Inferior parietal cortex (tissue), 1 donor: ENCODE results near the gene MALT1.
A peak's percentile ranks its signal among the peaks of the same experiment; 100 is the strongest.

Experiments
- DNase-seq: peaks from one replicate; pipeline ENCODE4 v3.0.0-alpha.2; 2016; ENCODE audit errors: extremely low spot score

MALT1 gene

DNA sequence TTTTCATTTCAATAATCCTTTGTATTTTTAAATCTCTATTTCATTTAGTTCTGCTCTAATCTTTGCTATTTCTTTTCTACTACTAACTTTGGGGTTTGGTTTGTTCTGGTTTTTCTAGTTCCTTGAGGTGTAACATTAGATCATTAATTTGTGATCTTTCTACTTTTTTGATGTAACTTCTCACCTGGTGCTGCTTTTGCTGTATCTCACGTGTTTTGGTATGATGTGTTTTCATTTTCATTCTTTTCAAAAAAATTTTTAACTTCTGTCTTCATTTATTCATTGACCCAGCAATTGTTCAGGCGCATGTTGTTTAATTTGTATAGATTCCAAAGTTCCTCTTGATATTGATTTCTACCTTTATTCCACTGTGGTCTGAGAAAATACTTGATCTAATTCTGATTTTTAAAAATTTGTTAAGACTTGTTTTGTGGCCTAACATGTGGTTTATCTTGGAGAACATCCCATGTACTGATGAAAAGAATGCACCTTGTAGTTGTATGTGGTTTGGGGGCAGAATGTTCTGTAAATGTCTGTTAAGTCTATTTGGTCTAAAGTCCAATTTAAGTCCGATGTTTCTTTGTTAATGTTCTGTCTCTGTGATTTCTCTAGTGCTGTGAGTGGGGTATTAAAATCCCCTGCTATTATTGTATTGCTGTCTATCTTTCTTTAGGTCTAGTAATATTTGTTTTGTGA, 17.3 kb upstream of the MALT1 start:
- no peak for DNase-seq

DNA sequence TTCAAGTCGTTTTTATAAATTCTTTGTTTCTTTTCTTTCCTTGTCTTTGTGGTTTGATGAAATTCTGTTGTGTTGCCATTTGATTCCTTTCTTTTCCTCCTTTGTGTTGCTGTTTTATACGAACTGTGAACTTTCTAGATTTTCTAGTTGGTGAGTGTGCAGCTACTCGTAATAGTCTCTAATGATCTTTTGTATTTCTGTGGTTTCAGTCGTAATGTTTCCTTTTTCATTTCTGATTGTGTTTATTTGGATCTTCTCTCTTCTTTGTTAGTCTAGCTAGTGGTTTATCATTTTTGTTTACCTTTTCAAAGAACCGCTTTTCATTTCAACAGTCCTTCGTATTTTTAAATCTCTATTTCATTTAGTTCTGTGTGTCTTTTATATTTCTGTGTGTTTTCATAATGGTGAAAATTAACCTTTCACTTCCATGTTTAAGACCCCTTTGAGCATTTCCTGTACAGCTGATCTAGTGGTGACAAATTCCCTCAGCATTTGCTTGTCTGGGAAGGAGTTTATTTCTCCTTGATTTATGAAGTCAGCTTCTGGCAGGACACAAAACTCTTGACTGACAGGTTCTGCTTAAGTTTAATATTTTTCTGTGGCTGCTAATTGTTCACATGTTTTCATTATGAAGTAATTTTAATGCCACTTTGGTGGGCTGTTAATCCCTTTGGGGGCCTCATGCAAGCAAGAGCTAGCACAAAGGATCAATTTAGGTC, 16.2 kb upstream of the MALT1 start:
- no peak for DNase-seq

DNA sequence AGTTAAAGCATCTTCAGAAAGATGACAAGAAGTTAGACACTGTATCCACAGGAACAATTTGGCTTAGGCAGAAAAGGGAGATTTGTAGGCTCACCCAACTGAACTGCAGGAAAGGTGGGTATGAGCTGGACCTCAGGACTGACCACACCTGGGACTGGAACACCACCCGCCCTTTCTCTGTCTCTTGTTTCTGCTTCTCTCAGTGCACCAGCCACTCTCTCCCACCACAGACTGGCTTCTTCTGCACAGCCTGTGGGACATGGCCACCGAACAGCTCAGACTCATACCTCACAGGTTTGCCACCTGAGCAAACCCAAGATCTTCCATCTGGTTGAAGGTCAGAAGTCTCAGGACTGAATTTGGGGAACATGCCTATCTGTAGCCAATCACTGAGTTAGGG, 14.2 kb upstream of the MALT1 start:
- DNase-seq: no peak

DNA sequence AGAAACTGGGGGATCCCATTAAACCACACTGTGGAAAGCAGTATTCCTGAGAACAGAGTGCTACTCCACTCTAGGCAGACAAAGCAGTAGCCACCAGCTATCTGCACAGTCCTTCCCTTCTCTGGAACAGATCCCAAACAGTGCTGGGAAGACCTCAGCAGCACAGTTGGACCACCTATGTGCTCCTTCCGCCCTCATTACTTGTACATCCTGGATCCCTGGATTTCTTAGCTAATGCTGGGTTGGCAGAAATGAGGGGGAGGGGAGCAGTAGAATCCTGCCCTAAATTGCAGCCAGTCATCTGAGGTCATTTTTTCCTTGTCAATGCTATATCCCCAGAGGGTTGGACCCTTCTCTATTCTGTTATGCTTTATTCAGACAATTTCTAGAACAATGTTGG, 13.8 kb upstream of the MALT1 start:
- no peak for DNase-seq

DNA sequence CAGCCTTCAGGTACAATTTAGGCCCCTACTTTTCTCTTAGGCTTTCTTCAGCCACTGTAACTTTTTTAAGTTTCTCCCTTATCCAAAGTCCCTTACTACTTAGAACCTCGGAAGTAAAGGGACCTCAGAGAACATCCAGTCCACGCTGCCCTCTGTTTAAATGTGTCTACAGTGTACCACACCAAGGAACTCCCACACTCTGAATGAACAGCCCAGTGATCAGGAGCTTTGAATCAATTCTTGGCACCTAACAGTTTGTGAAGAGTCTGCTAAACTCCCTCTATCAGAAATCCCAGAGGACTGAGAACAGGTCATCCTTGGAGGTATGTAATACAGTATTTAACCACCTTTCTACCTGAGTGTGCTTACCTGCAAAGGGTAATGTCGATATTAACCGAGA, 11.6 kb upstream of the MALT1 start:
- DNase-seq: no peak

DNA sequence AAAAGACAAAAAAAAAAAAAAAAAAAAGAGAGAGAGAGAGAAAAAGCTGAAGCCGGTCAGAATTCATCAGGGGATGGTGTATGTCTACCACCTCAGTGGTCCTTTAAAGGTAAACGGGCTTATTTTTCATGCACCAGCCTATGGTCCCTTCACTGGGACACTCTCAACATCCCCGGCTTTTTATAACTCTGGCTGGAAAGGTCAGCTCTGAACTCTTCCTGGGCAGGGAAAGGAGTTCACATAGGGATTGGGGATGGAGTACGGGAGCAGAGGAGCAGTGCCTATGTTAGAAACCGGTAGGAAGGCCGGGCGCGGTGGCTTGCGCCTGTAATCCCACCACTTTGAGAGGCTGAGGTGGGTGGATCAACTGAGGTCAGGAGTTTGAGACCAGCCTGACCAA, 10.3 kb upstream of the MALT1 start:
- DNase-seq: no peak

DNA sequence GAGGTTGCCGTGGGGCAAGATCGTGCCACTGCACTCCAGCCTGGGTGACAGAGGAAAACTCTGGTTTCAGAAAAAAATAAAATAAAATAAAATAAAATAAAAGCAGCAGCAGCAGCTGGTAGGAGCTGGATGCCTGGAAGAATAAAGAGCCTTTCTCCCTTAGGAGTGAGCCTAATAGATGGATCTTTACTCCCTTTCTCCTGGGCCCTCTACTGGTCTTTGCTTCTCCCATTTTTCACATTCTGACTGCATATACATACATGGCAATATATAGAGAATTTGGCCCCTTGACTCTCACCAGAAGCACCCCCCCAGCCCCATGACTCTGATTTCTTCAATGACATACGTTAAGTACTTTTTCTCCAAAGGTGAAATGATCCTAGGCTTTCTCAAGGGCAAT, 9.8 kb upstream of the MALT1 start:
- DNase-seq: peak; percentile 7

DNA sequence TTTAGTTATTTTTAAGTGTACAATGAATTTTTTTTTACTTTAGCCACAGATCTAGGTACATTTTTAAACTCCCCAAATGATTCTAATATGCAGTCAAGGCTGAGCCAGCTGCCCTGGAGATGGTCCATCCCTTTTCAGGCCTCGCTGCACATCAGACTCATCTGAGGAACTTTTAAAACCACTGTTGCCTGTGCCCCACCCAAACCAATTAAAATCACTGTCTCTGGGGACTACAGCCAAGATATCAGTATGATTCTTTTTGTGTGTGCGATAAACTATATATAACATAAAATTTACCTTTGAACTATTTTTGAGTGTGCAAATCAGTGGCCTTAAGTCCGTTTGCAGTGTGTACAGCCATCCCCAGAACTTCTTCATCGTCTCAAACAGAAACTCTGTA, 9.1 kb upstream of the MALT1 start:
- DNase-seq: no peak

DNA sequence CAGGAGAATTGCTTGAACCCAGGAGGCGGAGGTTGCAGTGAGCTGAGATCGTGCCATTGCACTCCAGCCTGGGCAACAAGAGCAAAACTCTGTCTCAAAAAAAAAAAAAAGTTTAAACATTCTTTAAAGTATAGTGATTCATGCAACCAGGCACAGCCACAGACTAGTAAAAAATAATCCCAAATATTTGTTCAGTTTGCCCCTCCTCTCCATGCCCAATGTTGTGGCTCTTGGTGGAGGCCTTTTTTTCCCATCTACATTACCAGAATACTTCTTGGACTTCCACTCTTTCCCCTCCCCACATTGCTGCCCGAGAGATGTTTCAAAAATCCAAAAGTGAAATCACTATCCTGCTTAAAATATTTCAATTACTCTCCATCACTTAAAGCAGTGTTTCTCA, 5.1 kb upstream of the MALT1 start:
- no peak for DNase-seq

DNA sequence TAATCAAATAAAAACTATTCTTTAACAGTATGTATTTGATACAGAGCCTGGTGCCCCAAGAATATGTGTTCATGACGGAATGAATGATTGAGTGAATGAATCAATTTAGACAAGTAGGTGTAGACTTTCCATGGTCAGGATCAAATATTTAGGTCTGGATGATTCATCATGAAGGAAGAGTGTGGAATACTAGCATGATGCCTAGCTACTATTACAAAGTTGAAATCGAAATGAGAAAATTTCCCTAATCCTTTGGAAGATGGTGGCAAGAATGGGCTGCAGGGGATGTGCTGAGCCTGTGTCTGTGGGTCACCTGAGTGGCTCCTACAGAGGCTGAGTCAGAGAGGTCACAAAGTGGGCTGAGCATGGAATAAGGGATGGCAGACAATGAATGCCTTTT, 3.1 kb upstream of the MALT1 start:
- no peak for DNase-seq

DNA sequence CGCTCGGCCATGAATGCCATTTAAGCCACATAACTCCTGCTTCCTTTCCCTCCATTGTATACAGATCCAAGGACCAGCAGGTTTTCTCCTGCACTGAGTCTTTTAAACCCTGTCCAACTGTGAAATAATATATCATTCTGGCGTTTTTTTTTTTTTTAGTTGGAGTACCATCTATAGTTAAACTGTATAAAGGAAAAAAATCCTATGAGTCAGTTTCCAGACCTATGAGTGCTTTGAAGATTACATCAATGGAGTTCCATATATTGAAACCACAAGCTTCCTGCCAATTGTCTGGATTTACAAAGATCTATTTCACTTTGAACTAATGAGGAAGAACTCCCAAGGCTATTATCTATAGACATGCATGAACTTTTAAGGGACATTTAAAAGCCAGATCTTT, 2.4 kb upstream of the MALT1 start:
- DNase-seq: no peak

DNA sequence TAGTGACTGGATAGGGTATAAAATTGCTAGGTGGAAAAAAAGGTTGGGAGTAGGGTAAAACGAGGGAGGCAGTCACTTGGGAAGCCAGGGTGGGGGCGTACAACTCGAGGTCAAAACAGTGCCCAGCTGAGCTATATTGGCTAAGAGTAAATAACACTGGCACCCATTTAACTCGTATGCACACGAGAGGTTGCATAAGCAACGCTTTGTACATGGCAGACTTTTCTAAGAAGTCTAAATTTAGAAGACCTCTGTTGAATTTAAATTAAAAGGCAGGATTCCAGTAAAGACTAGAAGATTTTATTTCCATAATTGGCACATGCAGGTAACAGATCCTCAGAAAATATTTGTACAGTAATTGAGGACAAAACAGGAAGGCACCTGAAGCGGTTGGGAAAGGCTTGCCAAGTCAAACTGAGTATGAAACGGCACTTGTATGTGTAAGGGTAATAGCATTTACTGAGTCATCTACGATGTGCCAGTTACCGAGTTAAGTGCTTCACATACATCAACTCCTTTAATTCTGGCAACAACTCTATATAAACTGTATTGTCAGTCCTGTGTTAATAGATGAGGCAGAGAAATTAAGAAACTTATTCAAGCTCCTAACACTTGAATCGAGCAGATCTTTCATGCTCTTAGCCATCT, 1.4 kb upstream of the MALT1 start:
- DNase-seq: no peak

DNA sequence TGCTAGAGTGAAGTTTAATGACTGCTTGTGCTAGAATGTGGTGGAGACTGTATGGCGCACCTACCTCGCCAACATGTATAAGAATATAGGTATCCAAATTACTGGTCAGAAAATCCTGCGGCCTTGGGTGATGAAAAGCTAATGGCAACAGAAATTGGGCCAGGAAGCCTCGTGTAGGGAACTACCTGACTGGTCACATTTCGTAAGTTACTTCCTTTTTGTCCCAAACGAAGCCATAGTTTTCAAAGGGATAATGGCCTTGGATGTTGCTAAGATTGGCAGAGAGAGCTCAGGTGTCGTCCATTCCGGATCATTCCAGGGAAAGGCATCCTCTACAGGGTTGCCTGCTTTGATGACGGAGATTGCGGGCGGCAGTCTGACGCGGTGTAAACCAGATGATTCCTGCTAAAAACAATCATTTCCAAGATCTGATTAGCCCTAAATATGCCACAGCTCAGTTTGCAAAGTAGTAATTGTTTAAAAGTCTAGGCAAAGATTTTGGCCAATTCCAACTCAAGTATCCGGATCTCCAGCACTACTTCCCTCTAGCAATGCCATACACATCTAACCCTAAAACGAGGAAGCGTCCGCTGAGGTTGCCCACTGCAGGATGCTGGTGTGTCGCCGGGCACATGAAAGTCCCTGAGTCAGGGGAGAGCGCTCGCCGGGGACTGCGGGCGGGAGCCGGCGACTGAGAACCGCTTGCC, 708 bp upstream of the MALT1 start:
- DNase-seq: peak; percentile 2

DNA sequence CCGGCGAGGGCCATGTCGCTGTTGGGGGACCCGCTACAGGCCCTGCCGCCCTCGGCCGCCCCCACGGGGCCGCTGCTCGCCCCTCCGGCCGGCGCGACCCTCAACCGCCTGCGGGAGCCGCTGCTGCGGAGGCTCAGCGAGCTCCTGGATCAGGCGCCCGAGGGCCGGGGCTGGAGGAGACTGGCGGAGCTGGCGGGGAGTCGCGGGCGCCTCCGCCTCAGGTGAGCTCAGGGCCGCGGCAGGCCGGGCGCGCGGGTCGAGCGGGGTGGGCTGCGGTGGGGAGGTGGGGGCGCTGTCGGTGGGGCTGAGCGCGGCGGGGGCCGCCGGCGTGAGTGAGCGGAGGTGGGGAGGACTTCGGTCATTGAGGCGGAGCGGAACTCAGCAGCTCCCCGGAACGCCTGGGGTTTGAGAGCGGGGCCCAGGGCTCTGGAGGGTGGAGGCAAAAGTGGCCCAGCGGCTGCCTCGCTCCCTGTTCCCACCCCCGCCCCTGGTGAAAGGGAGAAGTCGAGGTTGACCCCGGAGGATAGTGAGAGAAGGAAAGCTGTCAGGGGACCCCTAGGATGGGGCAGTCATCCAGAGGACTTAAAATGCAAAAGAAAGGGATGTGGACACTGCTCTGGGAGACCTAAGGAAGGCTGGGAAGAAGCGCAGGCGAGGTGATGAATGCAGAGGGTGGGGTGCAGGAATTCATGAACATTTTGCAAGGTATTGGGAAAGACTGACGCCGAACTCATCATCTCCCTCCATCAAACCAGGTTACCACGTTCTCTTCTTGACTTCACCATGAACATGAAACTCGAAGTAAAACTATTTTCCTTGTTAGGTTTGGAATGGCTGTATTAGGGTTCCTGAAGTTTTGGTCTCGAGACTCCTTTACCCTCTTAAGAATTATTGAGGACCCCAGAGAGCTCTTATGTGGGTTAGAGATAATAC, 633 bp downstream of the MALT1 start:
- peak; percentile 3 for DNase-seq

DNA sequence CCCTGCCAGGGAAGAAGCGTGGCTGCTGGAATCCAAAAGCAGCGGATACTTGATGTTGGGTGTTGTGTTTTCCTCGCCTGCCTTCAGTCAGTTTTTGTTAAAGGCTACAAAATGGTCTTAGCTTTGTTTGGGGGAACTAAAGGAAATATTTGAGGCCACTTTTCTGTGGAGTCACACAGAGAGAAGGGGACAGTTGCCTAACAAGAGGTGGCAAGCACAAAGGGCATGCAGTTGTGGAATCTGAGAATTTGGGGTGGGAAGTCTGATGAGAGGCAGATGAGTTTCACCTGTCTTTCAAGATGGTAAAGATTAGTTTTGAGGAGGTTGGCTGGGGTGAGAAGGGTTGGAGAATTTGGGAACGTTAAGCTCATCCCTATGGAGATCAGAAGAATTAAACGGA, 2.9 kb downstream of the MALT1 start:
- no peak for DNase-seq

DNA sequence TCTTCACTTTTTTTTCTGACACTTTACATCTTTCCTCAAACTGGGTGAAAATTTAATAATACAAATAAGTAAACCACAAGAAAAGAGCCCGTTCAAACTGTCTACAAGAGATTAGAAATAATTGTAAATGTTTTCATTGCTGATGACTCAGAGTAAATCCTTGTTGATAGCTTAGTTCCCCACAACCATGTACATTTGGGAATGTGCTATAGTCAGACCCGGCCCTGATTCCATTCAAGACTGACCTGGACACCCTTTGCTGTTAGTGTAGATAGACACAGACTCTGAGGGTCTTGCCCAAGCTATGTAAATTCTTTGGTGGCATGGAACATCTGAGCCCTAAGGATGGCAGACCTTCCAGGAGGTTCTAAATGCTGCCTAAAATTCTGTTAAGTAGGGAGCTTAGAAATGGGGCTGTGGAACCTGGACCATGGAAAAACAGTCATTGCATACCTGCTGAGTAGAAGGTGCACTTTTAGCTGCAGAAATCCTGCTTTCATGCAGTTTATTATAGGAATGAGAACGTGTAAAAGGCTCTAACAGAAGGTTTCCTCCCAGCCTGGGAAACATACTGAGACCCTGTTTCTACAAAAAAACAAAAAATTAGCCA, 3.7 kb downstream of the MALT1 start:
- no peak for DNase-seq

DNA sequence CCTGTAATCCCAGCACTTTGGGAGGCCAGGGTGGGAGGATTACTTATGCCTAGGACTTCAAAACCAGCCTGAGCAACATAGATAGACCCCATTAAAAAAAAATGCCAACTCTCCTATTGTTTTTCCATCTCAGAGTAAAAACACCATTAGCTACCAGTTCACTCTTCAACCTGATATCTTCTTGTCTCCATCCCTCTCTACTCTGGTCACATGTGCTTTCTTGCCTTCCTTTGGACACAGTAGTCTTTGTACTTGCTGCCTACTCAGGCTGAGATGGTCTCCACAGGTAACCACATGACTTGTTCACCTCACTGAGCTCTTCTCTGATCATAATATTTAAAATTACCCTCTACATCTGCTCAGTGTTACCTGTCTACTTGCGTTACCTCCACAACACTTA, 5.0 kb downstream of the MALT1 start:
- DNase-seq: no peak

DNA sequence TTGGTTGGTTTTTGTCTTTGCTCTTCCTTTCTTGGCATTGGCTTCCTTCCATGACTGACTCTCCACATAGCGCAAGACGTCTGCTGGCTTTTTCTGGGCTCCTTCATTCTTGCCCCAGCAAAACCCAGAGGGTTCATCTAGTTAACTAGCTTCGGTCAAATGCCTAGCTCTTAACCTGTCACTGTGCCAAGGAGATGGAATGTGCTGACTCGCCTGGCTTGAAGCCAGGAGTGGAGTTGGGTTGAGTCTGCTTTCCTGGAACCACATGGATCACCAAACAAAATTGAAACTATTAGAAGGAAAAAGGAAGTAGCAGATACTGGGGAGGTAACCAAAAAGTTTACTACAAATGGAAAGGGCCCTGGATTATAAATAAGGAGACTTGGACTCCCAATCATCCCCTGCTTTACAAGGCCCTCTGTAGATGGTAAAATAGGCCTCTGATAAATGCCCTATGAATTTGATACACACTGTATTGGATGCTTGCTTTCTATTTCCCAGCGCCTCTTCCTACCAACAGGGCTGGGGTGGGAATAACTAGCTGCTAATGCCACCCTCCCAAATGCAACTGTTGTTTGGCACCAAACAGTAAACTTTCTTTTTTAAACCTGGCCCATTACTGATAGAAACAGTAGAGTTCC, 11.3 kb downstream of the MALT1 start:
- DNase-seq: no peak

DNA sequence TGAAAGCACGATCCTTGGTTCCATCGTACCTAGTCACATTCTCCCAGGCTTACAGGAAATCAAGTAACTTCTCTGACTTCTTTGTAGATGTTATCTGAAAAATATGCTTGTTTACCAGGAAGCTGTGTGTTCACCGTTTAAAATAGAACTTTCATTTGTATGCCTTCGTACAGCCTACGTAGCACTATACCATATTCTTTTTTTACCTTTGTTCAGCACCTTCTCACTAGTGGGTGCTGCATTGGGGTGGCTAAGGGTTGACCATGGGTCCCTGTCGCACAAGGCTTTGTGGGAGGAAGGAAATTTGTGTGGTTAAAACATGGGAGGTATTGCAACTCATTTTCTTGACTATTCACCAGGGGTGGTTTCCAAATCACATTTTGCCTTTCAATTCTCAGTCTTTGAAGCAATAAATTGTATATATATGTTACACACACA, 16.6 kb downstream of the MALT1 start:
- DNase-seq: no peak

DNA sequence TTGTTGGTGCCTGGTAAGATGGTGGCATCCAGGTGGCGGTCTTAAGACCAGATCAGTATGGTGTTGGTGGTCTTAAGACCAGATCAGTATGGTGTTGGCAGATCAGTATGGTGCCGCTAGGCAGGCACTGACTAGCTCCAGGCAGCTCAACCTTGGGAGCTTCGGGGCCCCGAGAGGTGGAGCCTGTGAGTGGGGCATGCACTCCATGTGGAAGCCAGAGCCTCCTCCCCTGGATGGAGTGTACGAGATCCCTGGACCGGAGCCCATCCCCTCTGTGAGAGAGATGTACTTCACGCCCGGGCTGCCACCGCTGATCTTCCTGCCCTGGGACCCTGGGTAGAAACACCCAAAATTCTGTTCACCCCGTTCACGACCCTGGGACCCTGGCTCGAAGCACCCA, 19.0 kb downstream of the MALT1 start:
- no peak for DNase-seq

DNA sequence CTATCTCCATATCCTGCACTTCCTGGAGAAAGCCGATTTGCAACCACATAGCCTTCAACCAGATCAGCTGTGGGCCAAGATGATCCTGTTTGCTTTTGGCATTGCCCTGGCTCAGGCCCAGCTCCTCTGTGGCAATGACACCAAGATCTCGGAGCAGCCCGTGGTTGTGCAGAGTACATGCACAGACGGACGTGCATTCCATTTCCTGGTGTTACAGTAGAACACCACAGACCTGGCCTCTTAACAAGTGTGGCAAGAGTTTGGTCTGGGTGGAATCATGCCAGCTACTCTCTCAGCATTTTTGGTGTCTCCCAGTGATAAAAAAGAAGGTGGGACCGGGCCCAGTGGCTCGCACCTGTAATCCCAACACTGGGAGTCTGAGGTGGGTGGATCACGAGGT, 20.0 kb downstream of the MALT1 start:
- DNase-seq: no peak
